HG03097 (cell line): ENCODE results near the gene SYS1.
A peak's percentile ranks its signal among the peaks of the same experiment; 100 is the strongest.

ENCODE experiments used
- ATAC-seq: cut with Tn5 transposase; IDR thresholded peaks from one replicate; pipeline ENCODE4 v1.9.1; 2021; ENCODE audit not compliant: unreplicated experiment, low FRiP score

Gene SYS1

DNA sequence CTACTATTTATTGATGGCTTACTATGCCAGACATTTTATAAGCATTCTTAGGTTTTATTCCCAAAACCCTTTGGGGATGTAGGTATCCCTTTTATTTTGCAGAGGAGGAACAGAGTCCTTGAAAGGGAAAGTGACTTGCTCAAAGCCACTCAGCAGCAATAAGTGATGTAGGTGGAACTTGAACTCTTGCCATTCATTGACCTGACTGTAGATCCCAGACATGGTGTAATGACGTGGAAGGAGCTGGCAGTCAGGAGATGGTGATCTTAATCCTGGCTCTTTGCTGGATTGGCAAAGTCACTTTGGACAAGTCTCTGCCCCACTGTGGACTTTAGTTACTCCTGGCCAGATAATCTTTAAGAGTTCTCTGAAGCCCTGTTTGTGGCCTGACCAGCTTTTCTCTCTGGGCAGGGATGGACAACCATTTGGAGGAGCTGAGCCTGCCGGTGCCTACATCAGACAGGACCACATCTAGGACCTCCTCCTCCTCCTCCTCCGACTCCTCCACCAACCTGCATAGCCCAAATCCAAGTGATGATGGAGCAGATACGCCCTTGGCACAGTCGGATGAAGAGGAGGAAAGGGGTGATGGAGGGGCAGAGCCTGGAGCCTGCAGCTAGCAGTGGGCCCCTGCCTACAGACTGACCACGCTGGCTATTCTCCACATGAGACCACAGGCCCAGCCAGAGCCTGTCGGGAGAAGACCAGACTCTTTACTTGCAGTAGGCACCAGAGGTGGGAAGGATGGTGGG lies 46.7 kb downstream of the SYS1 start:
- ATAC-seq, result no peak

DNA sequence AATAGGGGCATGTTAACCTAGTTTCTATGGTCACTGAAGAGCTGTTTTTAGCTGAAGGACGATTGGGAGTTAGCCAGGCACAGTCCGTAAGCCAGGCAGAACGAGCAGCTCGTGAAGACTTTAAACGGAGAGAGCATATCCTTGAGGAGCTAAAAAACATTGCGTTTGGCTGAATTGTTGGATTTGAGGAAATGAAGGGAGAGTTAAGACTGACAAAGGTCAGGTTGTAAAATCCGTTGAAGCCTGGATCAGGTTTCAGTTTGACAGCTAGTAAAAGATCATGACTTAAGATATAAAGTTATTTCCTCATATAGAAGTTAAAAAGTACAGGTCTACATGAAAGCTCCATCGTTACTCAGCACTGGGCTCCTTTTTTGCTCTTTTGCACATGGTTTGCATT lies 47.9 kb downstream of the SYS1 start:
- ATAC-seq, result no peak

DNA sequence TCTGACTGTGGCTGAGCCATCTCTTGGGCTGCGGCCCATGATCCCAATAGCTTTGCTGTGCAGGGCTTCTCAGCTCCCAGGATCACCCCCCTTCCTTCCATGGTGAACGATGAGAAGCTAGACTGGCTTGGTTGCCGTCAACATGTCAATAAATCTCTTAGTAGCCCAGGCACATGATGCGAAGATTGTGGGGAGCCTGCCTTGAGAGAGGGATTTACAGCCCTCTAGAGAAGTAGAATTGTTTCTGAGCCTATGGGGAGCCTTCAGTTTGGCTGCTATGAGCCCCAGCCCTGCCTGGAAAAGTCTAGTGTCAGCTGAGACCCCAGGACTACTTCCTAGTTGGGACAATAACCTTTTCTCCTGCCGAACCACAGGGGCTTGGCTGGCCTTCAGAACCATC lies 49.7 kb downstream of the SYS1 start:
- ATAC-seq, result no peak

DNA sequence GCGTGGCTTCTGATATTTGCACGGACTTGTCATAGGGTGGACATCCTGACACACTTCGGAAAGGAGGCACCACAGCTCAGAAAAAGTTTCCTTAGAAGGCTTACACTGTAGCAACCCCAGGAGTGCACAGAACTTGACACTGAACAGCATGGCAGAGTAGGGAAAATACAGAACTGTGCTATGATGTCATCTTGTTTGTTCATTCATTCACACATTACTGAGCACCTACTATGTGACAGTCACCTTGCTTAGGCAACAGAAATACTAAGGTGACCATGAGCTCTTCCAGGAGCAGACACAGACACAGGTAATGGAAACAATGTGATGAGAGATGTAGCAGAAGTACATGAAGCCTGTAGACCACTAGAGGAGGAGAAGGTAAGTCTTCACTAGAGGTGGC lies 50.5 kb downstream of the SYS1 start:
- ATAC-seq, result no peak

DNA sequence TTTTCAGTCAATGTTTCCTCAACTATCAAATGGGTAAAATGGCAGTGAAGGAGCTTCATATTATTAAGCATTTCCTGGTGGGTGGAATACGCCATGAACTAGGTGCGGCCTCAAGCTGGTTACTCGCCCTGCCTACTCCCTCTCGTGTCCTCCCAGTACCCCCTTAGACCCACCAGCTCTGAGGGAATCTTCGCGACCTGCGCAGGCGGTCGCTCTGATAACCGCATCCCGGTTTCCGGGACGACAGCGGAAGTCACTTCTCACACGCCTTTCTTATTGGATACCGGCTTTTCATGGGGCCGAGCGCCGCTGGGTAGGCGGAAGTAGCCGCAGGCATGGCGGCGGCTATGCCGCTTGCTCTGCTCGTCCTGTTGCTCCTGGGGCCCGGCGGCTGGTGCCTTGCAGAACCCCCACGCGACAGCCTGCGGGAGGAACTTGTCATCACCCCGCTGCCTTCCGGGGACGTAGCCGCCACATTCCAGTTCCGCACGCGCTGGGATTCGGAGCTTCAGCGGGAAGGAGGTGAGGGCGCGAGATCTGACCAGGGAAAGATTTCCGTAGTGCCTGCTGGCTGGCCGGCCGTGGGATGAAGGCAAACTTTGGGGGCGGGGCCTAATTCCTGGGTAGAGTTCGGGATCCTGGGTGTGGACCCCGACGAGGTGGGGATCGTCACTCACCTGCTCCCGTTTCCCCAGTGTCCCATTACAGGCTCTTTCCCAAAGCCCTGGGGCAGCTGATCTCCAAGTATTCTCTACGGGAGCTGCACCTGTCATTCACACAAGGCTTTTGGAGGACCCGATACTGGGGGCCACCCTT lies 53.1 kb downstream of the SYS1 start, which contains the start of gene PIGT:
PIGT (plus strand) TSS at position 320 of the 816 bp plus-strand sequence; CDS start at position 336, 16 bp downstream.
- ATAC-seq, result peak; percentile 69

DNA sequence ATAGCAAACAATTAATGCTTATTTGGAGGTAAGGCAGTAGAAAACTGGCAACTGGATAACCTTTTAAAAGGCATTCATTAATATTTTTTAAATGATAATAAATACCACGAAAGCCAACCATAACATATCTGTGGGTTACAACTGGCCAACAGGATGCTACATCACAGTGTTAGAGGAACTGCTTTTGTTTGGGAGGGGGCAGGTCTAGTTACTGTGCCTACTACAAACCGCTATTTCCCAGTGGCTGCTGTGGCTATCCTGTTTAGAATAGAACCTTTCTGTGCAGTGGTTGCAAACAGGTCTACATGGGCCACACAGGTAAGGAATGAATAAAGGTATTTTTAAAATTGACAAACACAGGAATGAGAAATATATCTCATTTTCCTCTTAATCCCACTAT lies 54.0 kb downstream of the SYS1 start:
- ATAC-seq, result no peak
